Dedifferentiated amniotic fluid mesenchymal stem cell (primary cell): ENCODE measurements around the gene CANX.

Experiments used
- DNase-seq: peaks from one replicate; pipeline ENCODE4 v3.0.0-alpha.2; 2016; ENCODE audit errors: extremely low spot score

The CANX gene

GRCh38 chr5:179777909-179778308 lies 79.1 kb downstream of the CANX start:
- DNase-seq: no peak

GRCh38 chr5:179778591-179778990 lies 79.8 kb downstream of the CANX start:
- no peak for DNase-seq

- DNase-seq: no peak
These were observed 81.1 kb downstream of the CANX start for GRCh38 chr5:179779826-179780225.

GRCh38 chr5:179780362-179780761 lies 81.6 kb downstream of the CANX start:
- DNase-seq: no peak
